ENCODE data around the gene XIRP2.

DNA sequence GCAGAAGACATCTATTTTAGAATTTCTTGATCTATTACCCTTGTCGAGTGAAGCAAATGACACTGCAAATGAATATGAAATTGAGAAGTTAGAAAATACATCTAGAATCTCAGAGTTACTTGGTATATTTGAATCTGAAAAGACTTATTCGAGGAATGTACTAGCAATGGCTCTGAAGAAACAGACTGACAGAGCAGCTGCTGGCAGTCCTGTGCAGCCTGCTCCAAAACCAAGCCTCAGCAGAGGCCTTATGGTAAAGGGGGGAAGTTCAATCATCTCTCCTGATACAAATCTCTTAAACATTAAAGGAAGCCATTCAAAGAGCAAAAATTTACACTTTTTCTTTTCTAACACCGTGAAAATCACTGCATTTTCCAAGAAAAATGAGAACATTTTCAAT lies 370.4 kb downstream of the XIRP2 start:
- TF ChIP-seq, protein P1, sequence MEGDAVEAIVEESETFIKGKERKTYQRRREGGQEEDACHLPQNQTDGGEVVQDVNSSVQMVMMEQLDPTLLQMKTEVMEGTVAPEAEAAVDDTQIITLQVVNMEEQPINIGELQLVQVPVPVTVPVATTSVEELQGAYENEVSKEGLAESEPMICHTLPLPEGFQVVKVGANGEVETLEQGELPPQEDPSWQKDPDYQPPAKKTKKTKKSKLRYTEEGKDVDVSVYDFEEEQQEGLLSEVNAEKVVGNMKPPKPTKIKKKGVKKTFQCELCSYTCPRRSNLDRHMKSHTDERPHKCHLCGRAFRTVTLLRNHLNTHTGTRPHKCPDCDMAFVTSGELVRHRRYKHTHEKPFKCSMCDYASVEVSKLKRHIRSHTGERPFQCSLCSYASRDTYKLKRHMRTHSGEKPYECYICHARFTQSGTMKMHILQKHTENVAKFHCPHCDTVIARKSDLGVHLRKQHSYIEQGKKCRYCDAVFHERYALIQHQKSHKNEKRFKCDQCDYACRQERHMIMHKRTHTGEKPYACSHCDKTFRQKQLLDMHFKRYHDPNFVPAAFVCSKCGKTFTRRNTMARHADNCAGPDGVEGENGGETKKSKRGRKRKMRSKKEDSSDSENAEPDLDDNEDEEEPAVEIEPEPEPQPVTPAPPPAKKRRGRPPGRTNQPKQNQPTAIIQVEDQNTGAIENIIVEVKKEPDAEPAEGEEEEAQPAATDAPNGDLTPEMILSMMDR (IDR thresholded peaks at IDR 0.05): no peak
- no peak for TF ChIP-seq CHD2 (IDR thresholded peaks at IDR 0.05; ENCODE audit: low read length, partially characterized antibody)
- no peak for TF ChIP-seq ZFP36 (IDR thresholded peaks at IDR 0.05; ENCODE audit: borderline replicate concordance, partially characterized antibody)
- no peak for TF ChIP-seq POLR2A (IDR thresholded peaks at IDR 0.05; ENCODE audit: low read length)
- TF ChIP-seq ZC3H11A (IDR thresholded peaks at IDR 0.05): no peak
- no peak for TF ChIP-seq TFCP2L1 (CRISPR knock-in tag; IDR thresholded peaks at IDR 0.05)
- TF ChIP-seq ZNF302 (CRISPR knock-in tag; IDR thresholded peaks at IDR 0.05): no peak
- no peak for TF ChIP-seq NR3C1 (IDR thresholded peaks at IDR 0.05)
- TF ChIP-seq, protein P2, sequence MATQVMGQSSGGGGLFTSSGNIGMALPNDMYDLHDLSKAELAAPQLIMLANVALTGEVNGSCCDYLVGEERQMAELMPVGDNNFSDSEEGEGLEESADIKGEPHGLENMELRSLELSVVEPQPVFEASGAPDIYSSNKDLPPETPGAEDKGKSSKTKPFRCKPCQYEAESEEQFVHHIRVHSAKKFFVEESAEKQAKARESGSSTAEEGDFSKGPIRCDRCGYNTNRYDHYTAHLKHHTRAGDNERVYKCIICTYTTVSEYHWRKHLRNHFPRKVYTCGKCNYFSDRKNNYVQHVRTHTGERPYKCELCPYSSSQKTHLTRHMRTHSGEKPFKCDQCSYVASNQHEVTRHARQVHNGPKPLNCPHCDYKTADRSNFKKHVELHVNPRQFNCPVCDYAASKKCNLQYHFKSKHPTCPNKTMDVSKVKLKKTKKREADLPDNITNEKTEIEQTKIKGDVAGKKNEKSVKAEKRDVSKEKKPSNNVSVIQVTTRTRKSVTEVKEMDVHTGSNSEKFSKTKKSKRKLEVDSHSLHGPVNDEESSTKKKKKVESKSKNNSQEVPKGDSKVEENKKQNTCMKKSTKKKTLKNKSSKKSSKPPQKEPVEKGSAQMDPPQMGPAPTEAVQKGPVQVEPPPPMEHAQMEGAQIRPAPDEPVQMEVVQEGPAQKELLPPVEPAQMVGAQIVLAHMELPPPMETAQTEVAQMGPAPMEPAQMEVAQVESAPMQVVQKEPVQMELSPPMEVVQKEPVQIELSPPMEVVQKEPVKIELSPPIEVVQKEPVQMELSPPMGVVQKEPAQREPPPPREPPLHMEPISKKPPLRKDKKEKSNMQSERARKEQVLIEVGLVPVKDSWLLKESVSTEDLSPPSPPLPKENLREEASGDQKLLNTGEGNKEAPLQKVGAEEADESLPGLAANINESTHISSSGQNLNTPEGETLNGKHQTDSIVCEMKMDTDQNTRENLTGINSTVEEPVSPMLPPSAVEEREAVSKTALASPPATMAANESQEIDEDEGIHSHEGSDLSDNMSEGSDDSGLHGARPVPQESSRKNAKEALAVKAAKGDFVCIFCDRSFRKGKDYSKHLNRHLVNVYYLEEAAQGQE (IDR thresholded peaks at IDR 0.05): no peak
- no peak for TF ChIP-seq SMC3 (IDR thresholded peaks at IDR 0.05)
